Neural crest cell (in vitro differentiated cells): ENCODE results near the gene PFDN1. TPM values are rescaled to one million over a fixed set of nuclear protein-coding genes. Genes with fewer than 3 reads are reported as not detected.

Experiments used
- DNase-seq: peaks from one replicate; pipeline ENCODE4 v3.0.0; 2021; ENCODE audit warnings: low read depth, mixed read lengths, low spot score
- H3K27ac Mint-ChIP-seq: one replicate; pipeline ENCODE4 v1.8.0; 2021; ENCODE audit warnings: mild to moderate bottlenecking, mixed read lengths; ENCODE audit not compliant: unreplicated experiment
- H3K27me3 Mint-ChIP-seq: 2 replicates; pipeline ENCODE4 v1.8.0; 2021; ENCODE audit warnings: low read depth, mild to moderate bottlenecking, mixed read lengths
- H3K36me3 Mint-ChIP-seq: 2 replicates; pipeline ENCODE4 v1.8.0; 2021; ENCODE audit warnings: low read depth, mild to moderate bottlenecking, mixed read lengths
- H3K4me1 Mint-ChIP-seq: 2 replicates; pipeline ENCODE4 v1.8.0; 2021; ENCODE audit warnings: mixed read lengths
- H3K4me3 Mint-ChIP-seq: one replicate; pipeline ENCODE4 v1.8.0; 2021; ENCODE audit warnings: mild to moderate bottlenecking, mixed read lengths
- H3K9me3 Mint-ChIP-seq: 2 replicates; pipeline ENCODE4 v1.8.0; 2021; ENCODE audit warnings: mixed read lengths
- CTCF ChIP-seq: fragments of 200-600 bp; sonication (generic); conservative IDR thresholded peaks from 2 replicates; pipeline ENCODE4 v1.5.0; 2021; ENCODE audit warnings: antibody characterized with exemption, mild to moderate bottlenecking
- total RNA-seq: library from RNA; stranded (reverse); gene quantifications from 2 replicates; pipeline ENCODE4 v1.2.1, GENCODE V29; 2021

PFDN1 gene
- total RNA-seq, 1 donor from 2014 or later, result 67.0 TPM

GRCh38 chr5:140260089-140260656, 42.7 kb downstream of the PFDN1 start:
- peaks cover 28% of the 10 kb centered on the region for H3K36me3 Mint-ChIP-seq
- H3K9me3 Mint-ChIP-seq, result peaks cover 3% of the 10 kb centered on the region
- H3K4me3 Mint-ChIP-seq, result no peak overlapping the region
- H3K27me3 Mint-ChIP-seq, result no peaks in the 10 kb centered on the region
- TF ChIP-seq CTCF, result no peak
- no peak for DNase-seq
- peaks cover 22% of the 10 kb centered on the region for H3K4me1 Mint-ChIP-seq
- H3K27ac Mint-ChIP-seq, result no peak overlapping the region

- no peaks in the 10 kb centered on the region for H3K27me3 Mint-ChIP-seq
- peaks cover 22% of the 10 kb centered on the region for H3K4me1 Mint-ChIP-seq
- peaks cover 3% of the 10 kb centered on the region for H3K9me3 Mint-ChIP-seq
- H3K36me3 Mint-ChIP-seq, result peaks cover 28% of the 10 kb centered on the region
- no peak overlapping the region for H3K27ac Mint-ChIP-seq
- no peak for DNase-seq
- no peak for TF ChIP-seq CTCF
- H3K4me3 Mint-ChIP-seq, result no peak overlapping the region
Measured at GRCh38 chr5:140259500-140259899, 43.4 kb downstream of the PFDN1 start.

GRCh38 chr5:140258873-140259272, 44.0 kb downstream of the PFDN1 start:
- Mint-ChIP-seq H3K36me3 (peaks cover 25% of the 10 kb centered on the region), H3K9me3 (peaks cover 3% of the 10 kb centered on the region), H3K27ac (no peak overlapping the region), H3K4me3 (no peak overlapping the region), H3K27me3 (no peaks in the 10 kb centered on the region), H3K4me1 (peaks cover 22% of the 10 kb centered on the region)
- TF ChIP-seq CTCF, result no peak
- no peak for DNase-seq

- Mint-ChIP-seq H3K9me3 (peaks cover 3% of the 10 kb centered on the region), H3K36me3 (peaks cover 25% of the 10 kb centered on the region), H3K27ac (no peak overlapping the region), H3K27me3 (no peaks in the 10 kb centered on the region), H3K4me3 (no peak overlapping the region), H3K4me1 (peaks cover 22% of the 10 kb centered on the region)
- TF ChIP-seq CTCF, result no peak
- no peak for DNase-seq
Measured at GRCh38 chr5:140258016-140258415, 44.9 kb downstream of the PFDN1 start.

- H3K36me3 Mint-ChIP-seq, result peaks cover 22% of the 10 kb centered on the region
- no peaks in the 10 kb centered on the region for H3K27me3 Mint-ChIP-seq
- DNase-seq, result no peak
- H3K9me3 Mint-ChIP-seq, result peaks cover 3% of the 10 kb centered on the region
- TF ChIP-seq CTCF, result no peak
- no peak overlapping the region for H3K4me3 Mint-ChIP-seq
- peaks cover 23% of the 10 kb centered on the region for H3K4me1 Mint-ChIP-seq
- H3K27ac Mint-ChIP-seq, result no peak overlapping the region
Measured at GRCh38 chr5:140256726-140257125, 46.2 kb downstream of the PFDN1 start.
